Measurements from ENCODE around the gene HSPB7. TPM values are rescaled to one million over a fixed set of nuclear protein-coding genes. Genes with fewer than 3 reads are reported as not detected.

Gene HSPB7
- total and polyA plus RNA-seq, 2 donors (not counting 3 experiments of a cell fraction or from before 2014, with no cell fraction given): not detected

DNA sequence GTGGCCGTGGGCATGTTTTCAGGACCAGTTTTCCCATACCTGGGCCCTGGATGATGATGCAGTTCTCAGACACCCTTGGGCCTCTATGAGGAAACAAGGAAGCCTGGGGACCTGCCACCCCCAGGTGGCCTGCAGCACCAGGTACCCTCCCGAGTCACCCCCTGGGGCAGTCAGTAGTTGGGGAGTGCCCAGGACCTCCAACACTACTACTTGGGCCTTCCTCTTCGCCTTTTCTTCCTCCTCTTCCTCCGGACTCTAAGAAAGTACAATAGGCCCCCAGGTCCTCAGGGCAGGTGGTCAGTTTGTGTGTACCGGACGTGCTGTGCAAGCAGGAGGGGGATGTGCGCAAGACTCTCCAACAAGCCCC lies 25.7 kb downstream of the HSPB7 start:
- Histone ChIP-seq H3K9ac (replicated peaks; ENCODE audit: extremely low read depth, insufficient read depth, low read length) (no peak overlapping the region), H3K27ac (ENCODE audit: insufficient read depth, low read depth, low read length) (no peak overlapping the region), H3K79me2 (ENCODE audit: control insufficient read depth, insufficient read depth, low read length) (no peaks in the 10 kb centered on the region), H3K27me3 (ENCODE audit: control insufficient read depth in 2 of 2, insufficient read depth in 2 of 2, low read length in 2 of 2) (no peaks in the 10 kb centered on the region), H3K9me3 (replicated peaks; ENCODE audit: control insufficient read depth, insufficient read depth, low read length) (no peaks in the 10 kb centered on the region), H3K9me1 (replicated peaks; ENCODE audit: control insufficient read depth, extremely low read depth, insufficient read depth, low read length) (no peaks in the 10 kb centered on the region), H3K4me1 (ENCODE audit: control insufficient read depth, extremely low read depth, insufficient read depth, low read length) (no peaks in the 10 kb centered on the region), H2AFZ (ENCODE audit: low read depth, low read length) (no peak overlapping the region), H3K4me3 (replicated peaks in 1 of 3; ENCODE audit: insufficient read depth in 1 of 3, low read depth in 1 of 3, low read length in 3 of 3) (no peak overlapping the region), H3K4me2 (ENCODE audit: insufficient read depth, low read length) (no peak overlapping the region), H3K36me3 (ENCODE audit: control insufficient read depth in 2 of 2, extremely low read depth in 1 of 2, insufficient read depth in 2 of 2, low read length in 2 of 2) (no peaks in the 10 kb centered on the region), H4K20me1 (replicated peaks; ENCODE audit: control insufficient read depth, extremely low read depth, insufficient read depth, low read length) (no peaks in the 10 kb centered on the region)
- dilution Hi-C loops (cut with MboI; ENCODE audit: extremely low pct_ligation_motif_present, low sequenced_read_pairs): no loop called here
- intact Hi-C loops (cut with micrococcal nuclease): no loop called here
- DNase-seq (ENCODE audit: low read depth, low spot score): no peak
- TF ChIP-seq, protein P1, sequence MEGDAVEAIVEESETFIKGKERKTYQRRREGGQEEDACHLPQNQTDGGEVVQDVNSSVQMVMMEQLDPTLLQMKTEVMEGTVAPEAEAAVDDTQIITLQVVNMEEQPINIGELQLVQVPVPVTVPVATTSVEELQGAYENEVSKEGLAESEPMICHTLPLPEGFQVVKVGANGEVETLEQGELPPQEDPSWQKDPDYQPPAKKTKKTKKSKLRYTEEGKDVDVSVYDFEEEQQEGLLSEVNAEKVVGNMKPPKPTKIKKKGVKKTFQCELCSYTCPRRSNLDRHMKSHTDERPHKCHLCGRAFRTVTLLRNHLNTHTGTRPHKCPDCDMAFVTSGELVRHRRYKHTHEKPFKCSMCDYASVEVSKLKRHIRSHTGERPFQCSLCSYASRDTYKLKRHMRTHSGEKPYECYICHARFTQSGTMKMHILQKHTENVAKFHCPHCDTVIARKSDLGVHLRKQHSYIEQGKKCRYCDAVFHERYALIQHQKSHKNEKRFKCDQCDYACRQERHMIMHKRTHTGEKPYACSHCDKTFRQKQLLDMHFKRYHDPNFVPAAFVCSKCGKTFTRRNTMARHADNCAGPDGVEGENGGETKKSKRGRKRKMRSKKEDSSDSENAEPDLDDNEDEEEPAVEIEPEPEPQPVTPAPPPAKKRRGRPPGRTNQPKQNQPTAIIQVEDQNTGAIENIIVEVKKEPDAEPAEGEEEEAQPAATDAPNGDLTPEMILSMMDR (IDR thresholded peaks at IDR 0.05; ENCODE audit: extremely low read depth in 1 of 2, insufficient read depth in 1 of 2, low read depth in 1 of 2, low read length in 2 of 2): no peak
- TF ChIP-seq POLR2AphosphoS5 (IDR thresholded peaks at IDR 0.05; ENCODE audit: insufficient read depth, low read depth, low read length): no peak
- TF ChIP-seq FOS (IDR thresholded peaks at IDR 0.05; ENCODE audit: borderline replicate concordance, insufficient read depth, low read length): no peak
- TF ChIP-seq MYC (IDR thresholded peaks at IDR 0.05; ENCODE audit: low read depth, low read length): no peak
- no peak for TF ChIP-seq EZH2 (IDR thresholded peaks at IDR 0.05; ENCODE audit: borderline replicate concordance, low read depth, low read length, severe bottlenecking)
- TF ChIP-seq, protein P2, sequence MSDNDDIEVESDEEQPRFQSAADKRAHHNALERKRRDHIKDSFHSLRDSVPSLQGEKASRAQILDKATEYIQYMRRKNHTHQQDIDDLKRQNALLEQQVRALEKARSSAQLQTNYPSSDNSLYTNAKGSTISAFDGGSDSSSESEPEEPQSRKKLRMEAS (IDR thresholded peaks at IDR 0.05; ENCODE audit: insufficient read depth, insufficient read length): no peak
- no peak for TF ChIP-seq POLR2A (IDR thresholded peaks at IDR 0.05; ENCODE audit: low read depth, low read length)
- TF ChIP-seq JUN (IDR thresholded peaks at IDR 0.05; ENCODE audit: borderline replicate concordance, insufficient read depth, insufficient read length, low read depth): no peak
- TF ChIP-seq GATA2 (IDR thresholded peaks at IDR 0.05; ENCODE audit: insufficient read depth, insufficient read length, low read depth, low read length): no peak
- ChIA-PET CTCF (no interaction called here), POLR2A (no interaction called here)
- no peak for FAIRE-seq
- BruUV-seq (replicated peaks): no TSS peak

Measured in endothelial cell of umbilical vein (primary cell).